Caki2 (cell line): Measurements from ENCODE around the gene PHF3. TPM values are rescaled to one million over a fixed set of nuclear protein-coding genes. Genes with fewer than 3 reads are reported as not detected.

Source experiments
- DNase-seq: peaks from one replicate; pipeline ENCODE4 v3.0.0-alpha.2; 2015; ENCODE audit warnings: low read depth
- in situ Hi-C: cut with HindIII; loops from 2 replicates; pipeline ENCODE4 v1.10.0; 2016; ENCODE audit warnings: low sequenced_read_pairs, low pct_unique_long_range_greater_than_20kb, mixed read lengths
- total RNA-seq: library from RNA; depleted of rRNA; stranded (reverse); fragments of >200 nt; shearing (Covaris generic); gene quantifications from 2 replicates; pipeline ENCODE4 v1.2.3, GENCODE V29; 2014; ENCODE audit warnings: low replicate concordance

Gene PHF3
- total RNA-seq, 1 experiment from 2014 or later: 36.9 TPM

DNA sequence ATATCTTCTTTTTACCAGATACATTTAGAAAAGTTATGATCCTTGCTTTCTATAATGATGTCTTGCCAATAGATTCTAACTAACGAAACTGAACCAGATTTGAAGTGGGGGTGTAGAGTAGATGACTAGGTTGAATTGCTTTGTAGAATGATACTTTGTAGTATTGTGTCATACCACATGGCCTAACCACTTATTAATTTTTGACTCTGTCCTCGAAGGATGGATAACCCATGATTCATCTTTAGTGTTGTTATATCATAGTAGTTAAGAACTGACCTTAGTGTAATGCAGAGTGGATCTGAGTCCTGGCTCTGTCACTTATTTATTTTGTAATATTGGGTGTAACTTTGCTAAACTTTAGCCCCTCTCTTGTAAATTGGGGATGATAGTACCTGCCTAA, 4.5 kb downstream of the PHF3 start:
- DNase-seq: peak; percentile 58
- in situ Hi-C loops: no loop called here

GRCh38 chr6:63643862-63644261, 8.3 kb downstream of the PHF3 start:
- DNase-seq: no peak
- in situ Hi-C loops: no loop called here

DNA sequence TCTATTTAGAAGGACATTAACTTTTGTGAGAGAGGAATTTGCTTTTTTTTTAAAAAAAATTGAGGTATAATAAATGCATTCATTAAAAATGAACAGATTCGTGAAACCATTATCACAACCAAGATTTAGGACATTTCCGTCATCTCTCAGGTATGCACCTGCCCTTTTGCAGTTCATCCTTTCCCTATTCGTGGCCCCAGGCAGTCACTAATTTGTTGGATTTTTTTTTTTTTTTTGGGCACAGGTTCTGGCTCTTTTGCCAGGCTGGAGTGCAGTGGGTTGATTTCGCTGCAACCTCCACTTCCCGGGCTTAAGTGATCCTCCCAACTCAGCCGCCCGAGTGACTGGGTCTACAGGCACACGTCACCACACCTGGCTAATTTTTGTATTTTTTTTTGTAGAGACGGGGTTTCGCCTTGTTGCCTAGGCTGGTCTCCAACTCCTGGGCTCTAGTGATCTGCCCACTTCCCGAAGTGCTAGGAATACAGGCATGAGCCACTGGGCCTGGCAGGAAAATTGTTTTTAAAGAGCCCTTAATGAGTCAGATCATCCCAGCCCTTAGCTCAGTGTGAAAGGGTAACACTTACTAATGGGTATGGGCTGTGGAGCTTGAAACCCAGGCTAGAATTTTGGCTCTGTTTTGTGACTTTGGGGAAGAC, 9.2 kb downstream of the PHF3 start:
- peak; percentile 62 for DNase-seq
- in situ Hi-C loops: no loop called here

- in situ Hi-C loops: no loop called here
- DNase-seq: no peak
These were observed 13.7 kb downstream of the PHF3 start for GRCh38 chr6:63649269-63649668.

GRCh38 chr6:63649847-63650265, 14.3 kb downstream of the PHF3 start:
- no peak for DNase-seq
- in situ Hi-C loops: no loop called here

DNA sequence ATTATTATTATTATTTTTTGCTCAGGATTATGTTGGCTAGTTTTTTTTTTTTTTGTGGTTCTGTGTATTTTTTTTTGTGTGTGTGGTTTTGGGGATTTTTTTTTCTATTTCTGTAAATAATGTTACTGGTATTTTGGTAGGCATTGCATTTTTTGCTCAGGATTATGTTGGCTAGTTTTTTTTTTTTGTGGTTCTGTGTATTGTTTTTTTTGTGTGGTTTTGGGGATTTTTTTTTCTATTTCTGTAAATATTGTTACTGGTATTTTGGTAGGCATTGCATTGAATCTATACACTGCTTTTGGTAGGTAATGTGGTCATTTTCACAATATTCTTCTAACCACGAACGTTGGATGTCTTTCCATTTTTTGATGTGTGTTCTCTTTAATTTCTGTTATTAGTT, 17.4 kb downstream of the PHF3 start:
- no peak for DNase-seq
- in situ Hi-C loops: no loop called here

DNA sequence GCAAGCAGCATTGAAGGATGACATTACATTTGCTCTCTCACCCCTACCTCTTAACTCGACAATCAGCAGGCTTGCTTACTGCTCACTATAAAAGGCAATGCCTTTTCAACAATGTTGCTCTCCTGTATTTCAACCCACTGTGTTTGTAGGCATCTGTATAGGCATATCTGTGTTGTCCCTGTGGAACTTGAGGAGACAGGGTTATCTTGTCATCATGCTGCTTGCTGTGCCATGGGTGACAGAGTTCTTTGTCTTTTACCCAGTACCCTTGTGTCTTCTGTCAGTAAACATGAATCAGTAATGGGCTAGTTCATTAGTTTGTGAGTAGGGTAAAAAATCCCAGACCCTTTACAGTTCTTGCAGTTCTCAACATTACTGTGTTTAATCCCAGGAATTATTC, 25.2 kb downstream of the PHF3 start:
- no peak for DNase-seq
- in situ Hi-C loops: no loop called here

DNA sequence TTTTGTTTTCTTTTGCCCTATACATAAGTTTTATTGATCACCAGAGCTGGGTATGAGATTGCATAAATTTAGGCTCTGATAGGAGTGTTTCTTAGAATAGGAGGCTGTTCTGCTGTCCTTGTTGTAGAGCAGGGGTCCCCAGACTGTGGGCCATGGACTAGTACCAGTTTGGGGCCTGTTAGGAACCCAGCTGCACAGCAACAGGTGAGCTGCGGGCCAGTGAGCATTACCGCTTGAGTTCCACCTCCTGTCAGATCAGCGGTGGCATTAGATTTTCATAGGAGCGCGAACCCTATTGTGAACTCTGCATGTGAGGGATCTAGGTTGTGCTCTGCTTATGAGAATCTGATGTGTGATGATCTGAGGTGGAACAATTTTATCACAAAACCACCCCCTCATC, 26.2 kb downstream of the PHF3 start:
- in situ Hi-C loops: no loop called here
- no peak for DNase-seq

- in situ Hi-C loops: no loop called here
- DNase-seq: peak; percentile 56
These were observed 27.7 kb downstream of the PHF3 start for GRCh38 chr6:63663147-63663955.

DNA sequence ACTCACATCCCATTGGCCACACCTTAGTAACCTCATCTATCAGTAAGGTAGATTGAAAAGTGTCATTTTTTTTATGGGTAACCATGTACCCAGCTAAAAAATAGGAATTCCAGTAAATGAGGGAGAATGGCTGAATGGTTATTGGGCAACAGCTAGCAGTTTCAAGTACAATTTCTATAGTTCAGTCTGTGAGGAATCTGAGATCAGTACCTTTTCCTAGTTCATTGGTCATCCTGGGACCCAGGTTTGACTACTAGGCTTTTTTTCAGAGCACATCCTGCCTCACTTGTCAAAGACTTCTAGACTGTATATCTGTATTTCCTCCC, 28.3 kb downstream of the PHF3 start:
- in situ Hi-C loops: no loop called here
- no peak for DNase-seq

GRCh38 chr6:63671098-63671754, 35.6 kb downstream of the PHF3 start:
- in situ Hi-C loops: no loop called here
- no peak for DNase-seq

DNA sequence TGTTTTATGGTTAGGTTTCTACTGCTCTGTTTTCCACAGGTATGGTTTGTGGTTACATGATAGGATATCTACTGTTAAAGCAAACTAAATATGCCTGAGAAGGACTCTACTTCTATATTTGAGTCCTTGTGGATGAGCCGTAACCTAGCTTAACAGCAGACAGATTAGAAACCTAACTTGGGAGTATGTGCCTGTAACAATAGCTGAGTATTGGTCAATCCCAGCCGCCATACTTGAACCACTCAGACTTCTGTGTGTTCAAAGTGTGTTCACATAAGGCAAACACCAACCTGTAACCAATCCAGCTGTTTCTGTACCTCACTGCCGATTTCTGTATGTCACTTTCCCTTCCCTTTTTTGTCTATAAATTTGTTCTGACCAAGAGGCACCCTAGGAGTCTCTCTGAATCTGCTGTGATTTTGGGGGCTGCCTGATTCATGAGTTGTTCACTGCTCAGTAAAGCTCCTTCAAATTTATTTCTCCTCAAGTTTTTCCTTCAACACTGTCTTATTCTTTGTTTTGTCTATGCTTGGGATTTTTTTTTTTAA, 37.1 kb downstream of the PHF3 start:
- DNase-seq: no peak
- in situ Hi-C loops: no loop called here

DNA sequence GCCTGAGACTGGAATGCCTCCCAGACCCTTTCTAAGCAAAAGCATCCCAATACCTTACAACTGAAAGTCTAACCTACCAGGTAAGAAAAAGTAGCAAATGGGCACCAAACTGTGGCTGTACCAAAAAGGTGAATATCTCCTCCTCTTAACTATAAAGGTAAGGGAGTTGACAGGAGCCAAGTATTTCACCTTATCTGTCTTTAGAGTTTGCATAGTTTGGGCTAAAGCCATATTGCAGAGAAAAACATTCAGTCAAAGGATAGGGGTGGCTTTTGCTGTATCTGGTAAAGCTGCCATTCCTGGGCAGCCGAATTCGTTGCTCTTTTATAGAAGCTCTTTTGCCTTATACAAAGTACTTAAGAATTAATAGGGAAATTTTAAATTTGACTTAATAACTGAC, 38.1 kb downstream of the PHF3 start:
- in situ Hi-C loops: no loop called here
- DNase-seq: no peak

DNA sequence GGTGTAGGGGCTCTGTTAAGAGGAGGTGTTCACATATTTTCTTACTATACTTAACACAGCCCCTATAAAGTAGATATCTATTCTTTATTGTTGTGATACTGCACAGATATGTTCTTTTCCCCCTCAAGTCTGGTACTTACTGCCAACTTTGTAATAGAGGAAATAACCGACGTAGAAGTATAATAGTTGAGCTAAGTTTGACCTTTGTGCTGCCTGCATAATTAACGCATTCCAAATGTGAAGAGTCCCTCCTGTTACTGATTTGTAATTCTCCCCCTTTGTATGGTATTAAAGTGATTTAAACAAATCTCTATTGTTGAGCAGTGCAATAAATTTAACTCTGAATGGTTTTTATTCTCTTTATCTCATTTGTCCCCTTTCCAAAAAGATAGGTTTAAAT, 39.0 kb downstream of the PHF3 start:
- no peak for DNase-seq
- in situ Hi-C loops: no loop called here

- DNase-seq: no peak
- in situ Hi-C loops: no loop called here
These were observed 39.5 kb downstream of the PHF3 start for GRCh38 chr6:63675138-63675537.

DNA sequence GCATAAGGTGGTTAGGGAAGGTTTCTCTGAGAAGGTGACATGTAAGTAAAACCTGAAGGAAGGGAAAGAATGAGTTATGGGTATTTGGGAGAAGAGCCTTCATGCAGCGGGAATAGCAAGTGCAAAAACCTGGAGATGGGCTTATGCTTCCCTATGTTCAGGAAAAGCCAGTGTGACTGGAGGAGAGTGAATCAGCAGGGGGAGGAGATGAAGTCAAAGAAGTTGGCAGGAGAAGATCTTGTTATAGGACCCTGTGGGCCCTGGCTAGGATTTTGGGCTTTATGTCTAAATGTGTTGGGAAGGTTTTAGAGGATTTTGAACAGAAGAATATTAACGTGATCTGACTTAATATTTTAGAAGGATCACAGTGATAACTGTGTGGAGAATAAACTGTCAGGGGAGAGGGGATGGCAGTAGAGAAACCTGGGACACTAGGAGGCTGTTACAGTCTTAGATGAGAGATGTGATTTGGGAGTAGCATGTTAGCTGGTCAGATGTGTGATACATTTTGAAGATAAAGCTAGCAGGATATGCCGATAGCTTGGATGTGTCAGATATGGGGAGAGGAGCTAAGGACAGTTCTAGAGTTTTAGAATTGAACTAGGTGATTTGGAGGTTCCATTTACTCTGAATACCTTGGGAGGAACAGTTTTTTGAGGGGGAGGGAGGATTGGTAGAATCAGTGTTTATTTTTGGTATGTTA, 41.0 kb downstream of the PHF3 start:
- no peak for DNase-seq
- in situ Hi-C loops: no loop called here

GRCh38 chr6:63677282-63677681, 41.7 kb downstream of the PHF3 start:
- in situ Hi-C loops: no loop called here
- DNase-seq: no peak

- in situ Hi-C loops: no loop called here
- no peak for DNase-seq
These were observed 47.5 kb downstream of the PHF3 start for GRCh38 chr6:63683071-63683603.
